Measurements from ENCODE around the gene NBPF20.
"Not testable (repeated sequence)": the region's sequence is repeated elsewhere in the genome, so short reads cannot be mapped to it uniquely, and the experiment has no call there.

Gene NBPF20, protein sequence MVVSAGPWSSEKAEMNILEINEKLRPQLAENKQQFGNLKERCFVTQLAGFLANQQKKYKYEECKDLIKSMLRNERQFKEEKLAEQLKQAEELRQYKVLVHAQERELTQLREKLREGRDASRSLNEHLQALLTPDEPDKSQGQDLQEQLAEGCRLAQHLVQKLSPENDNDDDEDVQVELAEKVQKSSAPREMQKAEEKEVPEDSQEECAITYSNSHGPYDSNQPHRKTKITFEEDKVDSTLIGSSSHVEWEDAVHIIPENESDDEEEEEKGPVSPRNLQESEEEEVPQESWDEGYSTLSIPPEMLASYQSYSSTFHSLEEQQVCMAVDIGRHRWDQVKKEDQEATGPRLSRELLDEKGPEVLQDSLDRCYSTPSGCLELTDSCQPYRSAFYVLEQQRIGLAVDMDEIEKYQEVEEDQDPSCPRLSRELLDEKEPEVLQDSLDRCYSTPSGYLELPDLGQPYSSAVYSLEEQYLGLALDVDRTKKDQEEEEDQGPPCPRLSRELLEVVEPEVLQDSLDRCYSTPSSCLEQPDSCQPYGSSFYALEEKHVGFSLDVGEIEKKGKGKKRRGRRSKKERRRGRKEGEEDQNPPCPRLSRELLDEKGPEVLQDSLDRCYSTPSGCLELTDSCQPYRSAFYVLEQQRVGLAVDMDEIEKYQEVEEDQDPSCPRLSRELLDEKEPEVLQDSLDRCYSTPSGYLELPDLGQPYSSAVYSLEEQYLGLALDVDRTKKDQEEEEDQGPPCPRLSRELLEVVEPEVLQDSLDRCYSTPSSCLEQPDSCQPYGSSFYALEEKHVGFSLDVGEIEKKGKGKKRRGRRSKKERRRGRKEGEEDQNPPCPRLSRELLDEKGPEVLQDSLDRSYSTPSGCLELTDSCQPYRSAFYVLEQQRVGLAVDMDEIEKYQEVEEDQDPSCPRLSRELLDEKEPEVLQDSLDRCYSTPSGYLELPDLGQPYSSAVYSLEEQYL (N-terminal part only)

GRCh38 chr1:145425436-145426029 is at the start of gene NBPF20:
Gene NBPF20 (minus strand): TSS chr1:145425603. CDS start chr1:145405272, 20,331 bp downstream.
- H3K9me3 ChIP-seq (ENCODE audit: low read length) = peaks cover 6% of the 10 kb centered on the region

DNA sequence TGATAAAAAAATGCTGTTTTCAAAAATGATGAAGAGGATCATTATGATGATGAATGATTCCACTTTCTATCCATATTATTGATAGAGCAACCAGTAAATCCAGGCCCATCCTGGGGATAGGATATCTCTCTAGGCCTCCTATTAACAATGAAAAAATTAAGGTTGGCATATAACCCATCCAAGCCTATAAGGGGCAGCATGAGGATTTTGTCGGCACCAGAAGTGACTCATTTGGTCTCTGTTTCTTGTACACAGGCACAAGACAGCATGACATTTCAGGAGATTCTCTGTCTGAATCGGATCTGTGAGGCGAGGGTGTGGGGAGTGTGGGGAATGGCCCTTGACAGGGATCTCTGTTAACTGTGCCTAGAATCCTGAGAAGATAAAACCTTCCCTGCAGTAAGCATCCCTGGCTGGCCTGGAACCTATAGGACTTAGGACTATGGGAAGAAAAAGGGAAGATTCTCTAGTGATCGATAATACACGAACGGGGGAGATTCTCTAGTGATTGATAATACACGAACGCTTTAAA is 49.5 kb upstream of the NBPF20 start:
- H3K9me3 ChIP-seq (ENCODE audit: low read length); H3K36me3 ChIP-seq (ENCODE audit: insufficient read depth, low read length); H2AFZ ChIP-seq (ENCODE audit: low read depth, low read length); H3K27me3 ChIP-seq (ENCODE audit: insufficient read depth, low read length); H3K4me1 ChIP-seq (ENCODE audit: insufficient read depth, low read length); H3K4me3 ChIP-seq (ENCODE audit: low read length): not testable (repeated sequence)

More at GRCh38 chr1:145425436-145426029, at the start of gene NBPF20:
- H3K4me1 ChIP-seq (ENCODE audit: insufficient read depth, low read length) = no peaks in the 10 kb centered on the region
- peak within 1 kb of the TSS; percentile 67 for H3K4me3 ChIP-seq (ENCODE audit: low read length)
- H3K27me3 ChIP-seq (ENCODE audit: insufficient read depth, low read length) = peaks cover 15% of the 10 kb centered on the region
- peak within 1 kb of the TSS; percentile 90 for H2AFZ ChIP-seq (ENCODE audit: low read depth, low read length)
- H3K36me3 ChIP-seq (ENCODE audit: insufficient read depth, low read length) = peaks cover 2% of the 10 kb centered on the region

- H3K4me1 ChIP-seq (ENCODE audit: insufficient read depth, low read length); H3K36me3 ChIP-seq (ENCODE audit: insufficient read depth, low read length); H3K27me3 ChIP-seq (ENCODE audit: insufficient read depth, low read length); H3K4me3 ChIP-seq (ENCODE audit: low read length); H3K9me3 ChIP-seq (ENCODE audit: low read length); H2AFZ ChIP-seq (ENCODE audit: low read depth, low read length): not testable (repeated sequence)
These were observed 47.3 kb upstream of the NBPF20 start for GRCh38 chr1:145472731-145473130.

GRCh38 chr1:145471365-145471764 is 46.0 kb upstream of the NBPF20 start:
- not testable (repeated sequence) for H2AFZ ChIP-seq (ENCODE audit: low read depth, low read length); H3K27me3 ChIP-seq (ENCODE audit: insufficient read depth, low read length)

GRCh38 chr1:145465405-145466144 is 40.2 kb upstream of the NBPF20 start:
- not testable (repeated sequence) for H3K36me3 ChIP-seq (ENCODE audit: insufficient read depth, low read length); H3K9me3 ChIP-seq (ENCODE audit: low read length); H2AFZ ChIP-seq (ENCODE audit: low read depth, low read length); H3K4me1 ChIP-seq (ENCODE audit: insufficient read depth, low read length); H3K27me3 ChIP-seq (ENCODE audit: insufficient read depth, low read length)
- H3K4me3 ChIP-seq (ENCODE audit: low read length) = peak overlapping the region; percentile 31

More at GRCh38 chr1:145471365-145471764, 46.0 kb upstream of the NBPF20 start:
- H3K9me3 ChIP-seq (ENCODE audit: low read length); H3K36me3 ChIP-seq (ENCODE audit: insufficient read depth, low read length); H3K4me1 ChIP-seq (ENCODE audit: insufficient read depth, low read length); H3K4me3 ChIP-seq (ENCODE audit: low read length): not testable (repeated sequence)

- H3K9me3 ChIP-seq (ENCODE audit: low read length); H3K4me3 ChIP-seq (ENCODE audit: low read length); H2AFZ ChIP-seq (ENCODE audit: low read depth, low read length); H3K27me3 ChIP-seq (ENCODE audit: insufficient read depth, low read length); H3K4me1 ChIP-seq (ENCODE audit: insufficient read depth, low read length); H3K36me3 ChIP-seq (ENCODE audit: insufficient read depth, low read length): not testable (repeated sequence)
These were observed 39.4 kb upstream of the NBPF20 start for GRCh38 chr1:145464708-145465336.

DNA sequence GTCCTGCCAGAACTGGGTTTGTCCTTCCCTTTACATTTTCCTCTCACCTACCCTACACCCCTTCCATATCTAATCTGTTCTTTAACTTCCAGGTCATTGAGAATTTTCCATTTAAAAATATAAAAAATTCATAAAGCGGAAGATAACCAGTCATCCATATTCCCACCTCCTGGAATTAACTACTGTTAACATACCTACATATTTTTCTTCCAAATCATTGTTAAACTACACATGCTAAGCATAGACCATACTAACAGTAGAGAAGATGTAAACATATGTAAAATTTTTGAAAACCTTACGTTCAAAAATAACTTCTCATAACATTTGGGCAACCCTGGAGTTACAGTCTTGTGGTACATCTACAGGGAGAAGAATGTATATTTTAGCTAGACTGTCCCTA is 38.6 kb upstream of the NBPF20 start:
- H2AFZ ChIP-seq (ENCODE audit: low read depth, low read length); H3K4me3 ChIP-seq (ENCODE audit: low read length); H3K9me3 ChIP-seq (ENCODE audit: low read length); H3K4me1 ChIP-seq (ENCODE audit: insufficient read depth, low read length); H3K27me3 ChIP-seq (ENCODE audit: insufficient read depth, low read length); H3K36me3 ChIP-seq (ENCODE audit: insufficient read depth, low read length): not testable (repeated sequence)

DNA sequence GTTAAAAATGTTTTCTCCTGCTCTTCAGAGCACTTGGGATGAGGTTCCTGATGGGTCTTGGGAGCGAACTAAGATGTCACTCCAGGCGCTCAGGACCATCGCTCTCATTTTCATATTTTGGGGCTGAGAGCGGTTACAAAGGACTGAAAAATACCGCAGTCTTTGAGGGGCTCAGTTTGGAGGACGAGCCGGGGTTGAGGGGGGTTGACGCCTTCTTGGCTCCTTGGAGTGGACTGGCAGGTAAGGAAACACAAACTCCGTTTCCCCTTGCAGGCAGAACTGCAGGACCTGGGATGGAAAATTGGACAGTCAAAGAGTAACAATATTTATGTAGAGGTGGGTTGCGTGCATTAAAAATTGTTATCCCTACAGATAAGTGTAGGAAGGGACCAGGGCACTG is 35.3 kb upstream of the NBPF20 start:
- not testable (repeated sequence) for H3K4me1 ChIP-seq (ENCODE audit: insufficient read depth, low read length); H3K27me3 ChIP-seq (ENCODE audit: insufficient read depth, low read length); H3K9me3 ChIP-seq (ENCODE audit: low read length); H3K4me3 ChIP-seq (ENCODE audit: low read length); H2AFZ ChIP-seq (ENCODE audit: low read depth, low read length); H3K36me3 ChIP-seq (ENCODE audit: insufficient read depth, low read length)

DNA sequence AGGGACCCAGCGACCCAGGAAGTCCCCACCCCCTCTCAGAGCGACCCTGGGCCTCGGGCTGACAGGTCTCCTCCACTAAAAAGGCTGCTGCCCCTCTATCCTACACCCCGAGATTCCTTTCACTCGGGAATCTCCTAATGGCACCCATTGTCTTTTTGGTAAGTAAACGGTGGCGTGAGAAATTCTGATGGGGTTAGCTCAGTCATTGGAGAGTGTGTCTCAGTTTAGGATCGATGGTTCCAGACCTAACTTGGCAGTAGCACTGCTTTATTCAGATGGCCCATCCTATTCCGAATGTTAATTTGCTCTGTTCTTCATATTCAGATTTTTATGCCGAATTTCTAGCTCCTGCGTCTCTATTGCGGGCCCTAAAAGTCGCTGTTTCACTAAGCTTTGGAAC is 34.6 kb upstream of the NBPF20 start:
- not testable (repeated sequence) for H3K27me3 ChIP-seq (ENCODE audit: insufficient read depth, low read length); H3K36me3 ChIP-seq (ENCODE audit: insufficient read depth, low read length)

DNA sequence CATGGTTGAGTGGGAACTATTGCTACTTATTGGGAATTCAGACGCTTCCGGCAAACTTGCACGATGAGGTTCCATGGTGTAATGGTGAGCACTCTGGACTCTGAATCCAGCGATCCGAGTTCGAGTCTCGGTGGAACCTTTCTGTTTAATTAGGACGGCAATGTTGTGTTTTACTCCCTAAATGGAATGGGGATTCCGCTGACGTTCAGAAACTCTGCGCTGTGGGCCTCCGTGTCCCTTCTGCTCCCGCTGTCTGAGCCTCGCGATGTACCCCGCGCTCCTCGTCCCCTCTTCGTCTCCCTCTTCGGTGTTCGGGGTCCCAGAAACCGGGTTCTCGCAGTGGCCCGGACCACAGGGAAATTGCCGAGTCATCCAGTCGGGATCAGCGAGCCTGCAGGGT is 34.2 kb upstream of the NBPF20 start:
- not testable (repeated sequence) for H2AFZ ChIP-seq (ENCODE audit: low read depth, low read length); H3K36me3 ChIP-seq (ENCODE audit: insufficient read depth, low read length); H3K27me3 ChIP-seq (ENCODE audit: insufficient read depth, low read length); H3K9me3 ChIP-seq (ENCODE audit: low read length); H3K4me1 ChIP-seq (ENCODE audit: insufficient read depth, low read length); H3K4me3 ChIP-seq (ENCODE audit: low read length)

More for the DNA sequence above, 34.6 kb upstream of the NBPF20 start:
- not testable (repeated sequence) for H3K4me1 ChIP-seq (ENCODE audit: insufficient read depth, low read length); H2AFZ ChIP-seq (ENCODE audit: low read depth, low read length); H3K9me3 ChIP-seq (ENCODE audit: low read length); H3K4me3 ChIP-seq (ENCODE audit: low read length)

- not testable (repeated sequence) for H3K36me3 ChIP-seq (ENCODE audit: insufficient read depth, low read length); H3K9me3 ChIP-seq (ENCODE audit: low read length); H3K27me3 ChIP-seq (ENCODE audit: insufficient read depth, low read length); H2AFZ ChIP-seq (ENCODE audit: low read depth, low read length); H3K4me1 ChIP-seq (ENCODE audit: insufficient read depth, low read length); H3K4me3 ChIP-seq (ENCODE audit: low read length)
These were observed 33.7 kb upstream of the NBPF20 start for GRCh38 chr1:145459063-145459462.

- H3K4me1 ChIP-seq (ENCODE audit: insufficient read depth, low read length); H3K4me3 ChIP-seq (ENCODE audit: low read length); H3K9me3 ChIP-seq (ENCODE audit: low read length); H2AFZ ChIP-seq (ENCODE audit: low read depth, low read length); H3K36me3 ChIP-seq (ENCODE audit: insufficient read depth, low read length): not testable (repeated sequence)
- peaks cover 16% of the 10 kb centered on the region for H3K27me3 ChIP-seq (ENCODE audit: insufficient read depth, low read length)
These were observed 29.4 kb upstream of the NBPF20 start for GRCh38 chr1:145454824-145455177.

Measured in neuron (in vitro differentiated cells).